HS-27A (cell line): ENCODE measurements around the gene WNT9A.

Experiments used
- DNase-seq: peaks from one replicate; pipeline ENCODE4 v3.0.0-alpha.2; 2012; ENCODE audit warnings: low read depth, missing footprints

Gene WNT9A

GRCh38 chr1:227941509-227942020 is 6.2 kb downstream of the WNT9A start:
- DNase-seq = no peak

- no peak for DNase-seq
Observed at GRCh38 chr1:227940791-227941241, 6.9 kb downstream of the WNT9A start.

- DNase-seq = no peak
Observed at GRCh38 chr1:227939791-227940771, 7.7 kb downstream of the WNT9A start.

GRCh38 chr1:227938911-227939790 is 8.6 kb downstream of the WNT9A start:
- no peak for DNase-seq

- DNase-seq = no peak
Observed at GRCh38 chr1:227938276-227938675, 9.5 kb downstream of the WNT9A start.

- DNase-seq = no peak
Observed at GRCh38 chr1:227937838-227938145, 9.9 kb downstream of the WNT9A start.

- DNase-seq = no peak
Observed at GRCh38 chr1:227937031-227937837, 10.5 kb downstream of the WNT9A start.

GRCh38 chr1:227935826-227936225 is 11.9 kb downstream of the WNT9A start:
- no peak for DNase-seq

GRCh38 chr1:227934476-227935313 is 13.0 kb downstream of the WNT9A start:
- no peak for DNase-seq

GRCh38 chr1:227929751-227930472 is 17.8 kb downstream of the WNT9A start:
- DNase-seq = no peak

GRCh38 chr1:227928811-227929375 is 18.8 kb downstream of the WNT9A start:
- DNase-seq = no peak

- no peak for DNase-seq
Observed at GRCh38 chr1:227927971-227928741, 19.6 kb downstream of the WNT9A start.

- DNase-seq = no peak
Observed at GRCh38 chr1:227926896-227927885, 20.5 kb downstream of the WNT9A start.

GRCh38 chr1:227926216-227926791 is 21.4 kb downstream of the WNT9A start:
- DNase-seq = no peak

GRCh38 chr1:227925582-227926198 is 22.0 kb downstream of the WNT9A start:
- no peak for DNase-seq

GRCh38 chr1:227924833-227925574 is 22.7 kb downstream of the WNT9A start:
- DNase-seq = no peak
